GM21367 (cell line): ENCODE results near the gene MYOT.

Experiments used
- ATAC-seq: cut with Tn5 transposase; IDR thresholded peaks from one replicate; pipeline ENCODE4 v1.9.1; 2021; ENCODE audit not compliant: unreplicated experiment

The MYOT gene, protein sequence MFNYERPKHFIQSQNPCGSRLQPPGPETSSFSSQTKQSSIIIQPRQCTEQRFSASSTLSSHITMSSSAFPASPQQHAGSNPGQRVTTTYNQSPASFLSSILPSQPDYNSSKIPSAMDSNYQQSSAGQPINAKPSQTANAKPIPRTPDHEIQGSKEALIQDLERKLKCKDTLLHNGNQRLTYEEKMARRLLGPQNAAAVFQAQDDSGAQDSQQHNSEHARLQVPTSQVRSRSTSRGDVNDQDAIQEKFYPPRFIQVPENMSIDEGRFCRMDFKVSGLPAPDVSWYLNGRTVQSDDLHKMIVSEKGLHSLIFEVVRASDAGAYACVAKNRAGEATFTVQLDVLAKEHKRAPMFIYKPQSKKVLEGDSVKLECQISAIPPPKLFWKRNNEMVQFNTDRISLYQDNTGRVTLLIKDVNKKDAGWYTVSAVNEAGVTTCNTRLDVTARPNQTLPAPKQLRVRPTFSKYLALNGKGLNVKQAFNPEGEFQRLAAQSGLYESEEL

DNA sequence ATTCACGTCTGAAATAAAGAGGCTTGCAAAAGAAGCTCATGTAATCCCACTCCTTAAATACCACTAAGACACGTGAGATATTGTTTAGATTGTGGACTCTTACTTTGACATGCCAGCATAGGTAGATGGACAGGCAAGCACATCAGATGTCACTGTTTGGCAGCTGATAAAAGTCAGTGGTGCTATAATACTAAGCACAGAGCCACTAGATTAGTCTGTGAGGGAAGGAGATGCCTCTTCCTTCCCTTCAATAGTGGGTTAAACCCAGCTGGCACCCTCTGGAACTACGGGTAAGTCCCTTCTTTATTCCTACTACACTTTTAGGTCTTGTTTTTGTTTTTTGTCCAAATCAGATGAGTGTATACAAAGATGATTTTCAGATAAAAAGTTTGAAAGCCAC, at the start of gene MYOT:
TSS of gene MYOT (plus strand) at position 197 of the 400 bp plus-strand sequence. CDS start 2,792 bp downstream, outside the sequence.
- no peak for ATAC-seq

DNA sequence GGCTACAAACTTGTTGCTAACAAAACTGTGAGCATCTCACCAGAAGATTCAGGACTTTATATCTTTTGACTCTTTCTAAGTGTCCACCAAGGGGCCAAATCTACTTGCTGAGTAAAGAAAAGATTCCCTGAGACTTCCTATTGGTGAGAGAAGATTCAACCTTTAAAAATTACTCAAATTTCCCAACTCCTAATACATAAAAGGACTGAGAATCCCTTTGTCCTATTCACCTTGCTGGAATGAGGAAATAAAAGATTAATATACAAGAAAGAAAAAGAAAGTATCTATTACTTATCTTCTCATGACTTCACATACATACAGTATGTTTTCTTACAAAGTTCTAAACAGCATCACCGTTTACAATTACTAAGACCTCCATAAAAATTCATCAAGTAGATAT, 47.9 kb upstream of the MYOT start:
- no peak for ATAC-seq

DNA sequence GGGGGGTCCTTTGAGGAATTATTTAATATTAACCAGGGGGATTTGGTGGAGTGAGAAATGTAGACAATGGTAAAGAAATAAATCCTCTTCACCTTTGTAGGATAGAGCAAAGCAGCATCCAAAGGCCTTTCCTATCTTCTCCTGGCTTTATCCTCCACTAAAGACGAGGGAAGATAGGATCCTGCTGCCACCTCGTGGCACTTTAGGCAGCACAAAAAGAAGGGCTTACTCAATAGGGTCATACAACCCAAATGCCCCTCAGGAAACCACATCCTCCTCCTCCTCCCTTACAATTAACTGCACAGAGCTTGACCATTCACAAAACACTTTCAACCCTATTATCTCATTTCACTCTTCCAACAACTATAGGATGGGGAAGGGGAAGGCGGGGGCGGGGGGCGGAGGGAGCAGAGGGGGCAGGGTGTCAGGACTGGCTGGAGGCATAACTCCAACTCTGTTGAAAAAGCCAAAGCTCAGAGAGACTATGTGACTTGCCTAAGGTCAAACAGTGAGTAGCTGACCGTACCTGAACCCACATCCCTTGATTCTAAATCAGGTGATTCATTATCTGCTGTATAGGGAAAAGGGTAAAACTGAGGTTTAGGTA, 45.4 kb upstream of the MYOT start:
- ATAC-seq = no peak

DNA sequence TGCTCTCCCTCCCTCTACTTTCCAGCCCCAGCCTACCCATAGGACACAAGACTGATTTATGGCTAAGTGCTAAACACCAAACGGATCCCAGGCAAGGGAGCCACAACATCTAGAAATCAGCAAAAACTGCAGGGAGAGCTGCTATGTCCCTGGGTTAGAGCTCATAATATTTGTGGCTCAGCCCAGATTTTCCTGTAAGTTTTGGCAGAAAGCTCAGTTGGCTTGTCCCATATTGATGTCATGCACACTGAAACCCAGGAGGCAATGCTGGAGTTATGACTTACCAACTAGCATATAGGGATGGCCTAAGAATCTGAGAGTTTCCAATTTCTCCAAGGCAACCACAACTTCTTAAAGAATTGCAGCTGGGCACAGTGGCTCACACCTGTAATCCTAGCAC, 44.7 kb upstream of the MYOT start:
- no peak for ATAC-seq

DNA sequence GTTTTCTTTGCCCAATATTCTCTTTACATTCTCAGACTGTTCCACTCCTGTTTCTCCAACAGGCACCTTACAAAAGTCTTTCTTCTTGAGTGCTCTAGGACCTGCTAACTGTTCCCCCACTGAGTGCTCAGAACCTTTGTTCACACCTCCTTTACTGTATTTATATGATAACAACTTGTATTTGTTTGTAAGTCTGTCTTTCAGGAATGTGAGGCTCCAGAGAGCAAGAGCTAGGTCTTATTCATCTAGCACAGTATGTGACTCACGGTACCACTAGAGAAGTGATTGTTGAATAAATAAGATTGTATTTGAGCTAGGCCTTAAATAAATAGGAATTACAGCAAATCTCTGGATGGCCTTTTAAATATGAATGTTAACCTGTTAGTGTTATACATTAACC, 42.5 kb upstream of the MYOT start:
- ATAC-seq = no peak

DNA sequence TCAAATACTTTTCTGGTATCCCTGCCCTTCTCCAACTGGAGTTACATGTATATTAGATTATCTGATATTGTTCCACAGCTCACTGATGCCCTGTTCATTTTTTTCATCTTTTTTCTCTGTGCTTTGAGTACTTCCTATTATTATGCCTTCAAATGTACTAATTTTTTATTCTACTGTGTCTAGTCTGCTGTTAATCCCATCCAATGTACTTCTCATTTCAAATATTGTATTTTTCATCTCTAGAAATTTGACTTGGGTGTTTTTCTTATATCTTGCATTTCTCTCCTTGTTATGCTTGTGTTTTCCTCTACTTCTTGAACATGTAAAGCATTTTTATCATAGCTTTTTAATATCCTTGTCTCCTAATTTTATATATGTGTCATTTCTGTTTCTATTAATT, 41.6 kb upstream of the MYOT start:
- no peak for ATAC-seq

DNA sequence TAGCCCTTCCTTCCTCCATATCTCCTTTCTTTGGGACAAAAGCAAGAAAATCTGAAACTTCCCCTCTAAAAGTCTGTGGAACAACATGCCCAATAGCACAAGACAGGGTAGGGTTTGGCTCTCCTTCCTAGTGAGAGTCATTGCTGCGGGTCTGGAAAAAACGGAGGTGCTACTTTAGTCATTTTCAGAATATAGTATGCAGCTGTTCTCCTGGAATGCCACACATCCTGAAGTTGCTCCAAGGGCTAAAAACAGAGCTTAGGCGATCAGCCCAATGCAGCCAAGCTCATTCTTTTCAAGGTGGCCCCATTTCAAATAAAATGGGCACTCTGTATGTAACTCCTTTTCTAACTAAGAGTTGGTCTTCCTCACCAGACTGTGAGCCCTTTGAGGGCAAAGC, 39.5 kb upstream of the MYOT start:
- no peak for ATAC-seq

DNA sequence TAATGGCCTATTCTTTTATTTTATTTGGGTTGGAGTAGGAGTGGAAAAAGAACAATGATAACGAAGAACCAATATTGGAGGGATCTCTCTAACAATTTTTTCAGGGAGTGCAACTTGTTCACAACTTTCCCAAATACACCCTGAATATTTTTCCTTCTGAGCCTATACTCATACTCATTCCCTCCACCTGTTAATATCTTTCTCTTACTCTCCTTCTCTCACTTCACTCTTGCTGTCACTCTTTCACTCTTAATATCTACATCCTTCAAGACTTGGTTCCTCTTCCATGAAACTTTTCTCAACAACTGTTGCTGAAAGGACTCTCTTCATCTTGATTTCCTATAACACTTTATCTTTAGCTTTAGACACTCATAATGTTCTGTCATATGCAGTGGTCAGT, 39.0 kb upstream of the MYOT start:
- ATAC-seq = no peak

DNA sequence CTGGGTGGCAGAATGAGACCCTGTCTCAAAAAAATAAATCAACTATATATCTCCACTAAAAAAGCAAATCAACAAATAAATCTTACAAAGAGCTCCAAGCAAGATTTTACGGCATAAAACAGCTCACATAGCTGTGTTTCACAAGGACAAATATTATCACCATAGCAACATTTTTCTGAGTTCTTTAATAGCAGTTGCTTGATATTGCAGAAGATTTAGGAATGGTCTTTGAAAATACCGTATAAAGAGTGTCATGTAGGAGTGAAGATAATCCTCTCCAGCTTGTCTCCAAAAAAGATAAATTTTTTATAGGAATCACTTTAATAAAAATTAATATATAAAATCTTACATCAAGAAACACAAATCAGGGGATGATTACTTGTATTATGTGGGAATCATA, 36.6 kb upstream of the MYOT start:
- ATAC-seq = no peak

DNA sequence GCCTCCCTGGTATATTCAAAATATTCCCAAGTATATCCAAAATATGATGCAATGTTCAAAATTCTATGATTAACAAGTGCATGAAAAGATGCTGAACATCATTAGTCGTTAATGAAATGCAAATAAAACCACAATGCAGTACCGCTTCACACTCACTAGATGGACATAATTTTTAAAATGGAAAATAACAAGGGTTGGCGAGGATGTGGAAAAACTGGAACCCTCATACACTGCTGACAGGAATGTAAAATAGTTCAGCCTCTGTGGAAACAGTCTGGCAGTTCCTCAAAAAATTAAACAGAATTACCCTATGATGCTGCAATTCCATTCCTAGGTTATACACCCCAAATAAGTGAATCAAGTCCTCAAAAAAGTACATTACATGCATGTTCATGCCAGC, 36.1 kb upstream of the MYOT start:
- ATAC-seq = no peak

DNA sequence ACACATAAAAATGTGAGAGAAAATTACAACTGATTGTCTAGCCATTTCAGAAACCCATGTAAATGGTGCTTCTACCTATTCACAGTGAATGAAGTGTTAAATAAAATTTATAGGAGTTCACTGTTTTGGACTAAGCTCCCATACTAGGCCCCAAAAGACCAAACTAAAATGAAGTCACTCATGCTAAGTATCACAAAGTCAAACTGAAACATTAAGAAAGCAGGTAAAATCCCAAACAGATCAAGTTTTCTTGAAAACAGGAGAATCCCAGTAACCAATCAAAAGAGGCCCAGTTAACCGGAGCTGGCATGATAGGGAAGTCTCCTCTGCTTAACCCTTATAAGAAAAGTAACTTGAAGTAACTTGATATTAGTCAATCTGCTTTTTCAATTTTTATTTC, 35.2 kb upstream of the MYOT start:
- no peak for ATAC-seq

DNA sequence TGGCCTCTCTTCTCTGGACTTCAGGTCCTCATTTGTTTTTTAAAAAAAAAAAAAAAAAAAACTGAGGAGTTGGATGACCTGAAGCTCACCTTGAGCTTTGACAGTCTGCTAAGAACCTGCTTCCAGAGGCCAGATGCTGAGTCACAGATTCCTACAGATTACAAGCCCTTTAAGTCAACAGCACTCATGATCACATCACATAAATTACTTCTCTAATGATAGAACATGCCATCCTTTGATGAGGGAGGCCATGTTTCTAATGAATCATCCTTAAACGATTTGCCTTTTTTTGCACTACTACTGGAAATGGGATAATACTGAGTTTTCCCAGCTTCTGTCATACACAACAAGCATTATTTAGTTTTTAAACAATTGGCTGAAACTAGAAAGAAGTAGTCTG, 34.2 kb upstream of the MYOT start:
- ATAC-seq = no peak

DNA sequence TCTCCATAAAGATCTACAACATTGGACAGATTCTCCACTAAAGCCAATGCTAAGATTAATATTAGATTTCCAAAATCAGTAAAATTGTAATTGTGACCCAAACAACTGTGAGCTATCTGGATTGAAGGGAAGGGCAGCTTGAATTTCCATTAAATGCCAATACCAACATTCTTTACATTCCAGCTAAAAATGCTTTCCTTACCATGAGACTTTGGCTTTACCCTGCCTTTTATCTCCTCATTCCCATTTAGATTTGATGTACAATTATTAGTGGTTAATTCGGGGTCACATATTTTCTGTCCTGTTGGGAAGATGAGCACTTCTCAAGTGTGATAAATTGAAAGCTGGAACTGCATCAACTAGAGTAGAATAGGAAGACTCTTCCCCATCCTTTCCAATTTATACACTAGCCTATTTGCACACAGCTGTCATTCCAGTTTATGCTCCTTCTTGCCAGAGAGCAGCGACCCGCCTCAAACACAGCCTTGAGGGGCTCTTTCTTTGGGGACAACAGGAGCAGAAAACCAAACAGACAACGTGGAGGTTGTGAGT, 33.1 kb upstream of the MYOT start:
- no peak for ATAC-seq

DNA sequence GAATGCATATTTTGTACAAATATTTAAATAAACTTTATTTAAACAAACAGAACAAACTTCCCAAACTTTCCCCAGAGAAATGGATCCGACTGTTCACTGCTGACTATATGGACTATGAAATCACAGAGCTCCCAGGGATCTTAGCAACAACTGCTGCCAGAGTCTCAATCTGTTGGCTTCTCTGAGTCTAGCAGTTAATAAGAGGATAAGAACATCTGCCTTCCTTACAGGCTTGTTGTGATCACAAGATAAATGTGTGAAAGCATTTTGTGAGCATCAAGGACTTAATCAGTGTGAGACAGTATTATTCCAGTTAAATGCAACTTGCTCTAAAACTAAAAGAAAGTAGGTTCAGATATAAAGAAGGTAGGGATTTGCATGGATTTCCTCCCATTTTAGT, 31.4 kb upstream of the MYOT start:
- no peak for ATAC-seq

DNA sequence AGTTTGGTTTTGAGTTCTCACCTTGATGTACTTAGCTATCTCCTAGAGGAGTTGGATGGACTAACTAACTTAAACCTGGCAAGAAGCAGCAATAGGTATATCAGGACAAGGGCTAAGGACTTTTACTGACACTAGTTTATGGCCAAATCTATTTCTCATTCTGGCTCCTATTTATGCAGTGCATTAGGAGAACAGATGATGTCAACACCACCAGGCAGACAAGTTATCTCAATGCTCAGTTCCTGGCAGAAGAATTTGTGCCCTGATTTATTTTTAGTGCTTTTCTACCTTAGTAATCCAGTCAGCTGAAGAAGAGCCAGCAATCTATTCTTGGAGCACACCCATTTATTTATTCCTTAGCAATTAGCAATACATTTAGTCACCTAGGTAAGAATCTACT, 30.7 kb upstream of the MYOT start:
- ATAC-seq = no peak

DNA sequence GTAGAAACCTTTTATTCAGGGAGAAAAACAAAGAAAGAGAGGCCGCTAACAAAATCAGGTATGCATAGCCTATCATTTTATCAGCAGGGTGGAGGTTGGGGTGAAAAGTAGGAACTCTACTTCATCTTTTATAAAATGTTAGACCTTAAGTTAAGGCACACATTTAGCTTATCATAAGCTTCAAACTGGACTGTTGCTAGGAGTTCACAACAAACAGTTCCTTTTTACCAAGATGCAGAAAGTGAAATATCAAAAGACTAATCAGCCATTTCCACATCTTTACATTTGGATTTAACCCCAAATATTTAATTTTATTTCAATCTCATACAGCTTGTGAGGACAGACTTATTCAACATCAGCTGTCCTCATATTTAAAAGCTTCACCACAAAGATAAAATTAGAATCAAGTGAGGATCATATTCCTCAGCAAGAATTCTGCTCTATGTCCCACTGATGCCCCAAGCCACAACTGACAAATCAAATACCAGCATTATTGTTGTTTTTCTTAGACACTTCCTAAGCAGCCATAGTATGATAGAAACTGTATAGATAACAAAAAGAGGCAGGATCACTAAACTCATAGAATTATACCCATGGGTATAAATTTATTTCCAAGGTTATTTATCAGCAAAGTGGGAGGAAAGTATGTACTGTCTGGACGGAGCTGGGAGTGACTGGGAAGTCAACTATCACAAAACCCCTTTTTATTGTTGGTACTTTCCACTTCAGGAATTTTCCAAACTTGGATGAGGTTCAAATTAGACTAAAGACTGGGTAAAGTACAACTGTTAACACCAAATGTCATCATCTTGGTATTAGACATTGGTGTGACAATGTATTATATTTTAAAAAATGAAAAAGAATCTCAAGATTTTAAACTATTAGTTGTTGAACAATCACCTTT, 29.9 kb upstream of the MYOT start:
- ATAC-seq = no peak

DNA sequence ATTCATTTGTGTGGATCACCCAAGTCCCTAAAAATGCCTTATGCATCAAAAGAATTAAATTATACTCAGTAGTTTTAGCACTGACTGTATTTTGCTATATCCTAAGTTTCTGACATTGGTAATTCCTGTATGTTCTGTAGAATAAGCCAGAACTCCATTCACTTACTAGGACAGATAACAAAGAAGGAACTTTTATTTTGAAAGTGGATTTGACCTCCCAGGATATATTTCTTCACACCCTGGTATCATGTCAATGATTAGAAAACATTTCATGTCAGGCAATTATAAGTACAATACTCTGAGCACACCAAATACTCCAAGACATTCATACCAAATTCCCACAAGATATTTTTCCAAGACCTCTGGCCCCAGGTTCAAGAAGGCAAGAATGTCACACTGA, 28.7 kb upstream of the MYOT start:
- no peak for ATAC-seq

DNA sequence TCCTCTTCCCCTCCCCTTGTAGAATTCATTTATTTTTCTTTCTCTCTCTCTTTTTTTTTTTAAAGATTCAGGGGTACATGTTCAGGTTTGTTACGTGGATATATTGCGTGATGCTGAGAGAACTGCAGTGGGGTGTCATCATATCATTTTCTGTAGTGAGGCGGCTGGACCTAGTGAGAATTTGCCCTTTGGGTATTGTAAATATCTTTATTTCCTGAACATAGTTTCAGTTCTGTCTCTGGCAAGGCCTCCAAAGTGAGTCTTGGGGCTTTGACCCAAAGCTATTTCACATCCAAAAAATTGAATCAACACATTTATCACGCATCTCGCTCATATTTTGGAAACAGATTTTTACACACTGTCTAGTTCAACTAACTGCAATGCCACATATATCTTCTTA, 25.4 kb upstream of the MYOT start:
- ATAC-seq = no peak

DNA sequence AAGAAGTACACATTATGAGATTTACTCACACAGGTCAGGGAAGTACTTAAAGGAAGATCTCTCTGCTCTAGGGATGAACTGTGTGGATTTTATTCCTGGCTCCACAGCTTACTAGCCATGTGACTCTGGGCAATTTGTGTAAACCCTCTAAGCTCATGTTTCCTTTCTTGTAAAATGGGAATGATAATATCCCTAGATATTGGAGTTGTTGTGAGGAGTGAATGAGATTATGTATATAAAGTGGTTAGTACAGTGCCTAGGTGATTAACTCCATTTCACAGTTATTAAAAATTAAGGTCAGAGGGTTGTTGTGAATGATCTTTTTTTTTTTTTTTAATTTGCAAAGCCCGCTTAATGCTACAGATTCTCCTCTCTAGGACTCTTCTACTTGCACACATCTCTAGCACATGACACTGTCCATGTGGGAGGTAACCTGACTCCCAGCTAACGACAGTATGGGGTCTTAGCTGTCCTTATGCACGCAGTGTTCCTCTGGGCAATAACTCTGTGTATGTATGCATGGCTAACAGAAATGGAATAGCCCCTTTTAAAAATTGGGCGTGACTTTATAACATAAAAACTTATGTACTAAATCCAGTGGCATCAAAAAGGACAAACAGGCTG, 23.9 kb upstream of the MYOT start:
- ATAC-seq = no peak

DNA sequence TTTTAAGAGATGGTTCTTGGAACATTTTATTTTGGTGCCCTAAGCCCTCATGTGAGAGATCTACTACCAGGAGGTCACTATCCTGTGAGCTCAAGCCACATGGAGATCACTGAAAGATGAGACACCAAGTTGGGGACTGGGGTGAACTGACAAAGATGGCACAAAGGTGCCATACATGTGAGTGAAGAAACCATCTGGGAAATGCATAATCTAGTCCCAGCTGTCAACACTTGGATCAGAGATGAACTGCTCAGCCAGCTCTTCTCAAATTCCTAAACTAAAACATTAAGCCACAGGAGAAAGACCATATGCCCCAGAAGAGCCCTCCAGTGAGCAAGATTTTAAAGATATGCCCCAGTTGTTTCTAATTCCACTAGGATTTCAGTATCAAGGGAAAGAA, 22.2 kb upstream of the MYOT start:
- ATAC-seq = no peak

DNA sequence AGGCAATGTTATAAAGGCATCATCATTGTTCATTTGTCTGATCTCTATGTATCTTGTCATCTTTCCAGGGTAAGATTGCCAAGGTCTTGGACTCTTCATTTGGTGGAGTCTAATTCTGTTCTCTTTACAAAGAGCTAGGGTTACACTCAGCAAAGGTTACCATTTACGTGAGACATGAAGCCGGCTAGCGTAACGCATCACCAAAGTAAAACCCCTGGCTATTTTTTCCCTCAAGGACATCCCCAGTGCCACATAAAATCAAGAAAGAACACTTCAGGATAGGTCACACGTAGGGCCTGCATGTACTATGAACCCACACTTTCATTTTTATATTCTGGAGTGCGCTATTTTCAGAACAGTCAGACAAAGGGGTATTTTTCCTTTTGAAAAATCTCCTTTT, 20.0 kb upstream of the MYOT start:
- ATAC-seq = no peak
